Measurements from ENCODE around the gene USF3. TPM values are rescaled to one million over a fixed set of nuclear protein-coding genes. Genes with fewer than 3 reads are reported as not detected.
A peak's percentile ranks its signal among the peaks of the same experiment; 100 is the strongest.

USF3 gene
- total and polyA plus RNA-seq, 2 of the 4 experiments (the other 2 are of a cell fraction), result 3.0 to 5.2 TPM

DNA sequence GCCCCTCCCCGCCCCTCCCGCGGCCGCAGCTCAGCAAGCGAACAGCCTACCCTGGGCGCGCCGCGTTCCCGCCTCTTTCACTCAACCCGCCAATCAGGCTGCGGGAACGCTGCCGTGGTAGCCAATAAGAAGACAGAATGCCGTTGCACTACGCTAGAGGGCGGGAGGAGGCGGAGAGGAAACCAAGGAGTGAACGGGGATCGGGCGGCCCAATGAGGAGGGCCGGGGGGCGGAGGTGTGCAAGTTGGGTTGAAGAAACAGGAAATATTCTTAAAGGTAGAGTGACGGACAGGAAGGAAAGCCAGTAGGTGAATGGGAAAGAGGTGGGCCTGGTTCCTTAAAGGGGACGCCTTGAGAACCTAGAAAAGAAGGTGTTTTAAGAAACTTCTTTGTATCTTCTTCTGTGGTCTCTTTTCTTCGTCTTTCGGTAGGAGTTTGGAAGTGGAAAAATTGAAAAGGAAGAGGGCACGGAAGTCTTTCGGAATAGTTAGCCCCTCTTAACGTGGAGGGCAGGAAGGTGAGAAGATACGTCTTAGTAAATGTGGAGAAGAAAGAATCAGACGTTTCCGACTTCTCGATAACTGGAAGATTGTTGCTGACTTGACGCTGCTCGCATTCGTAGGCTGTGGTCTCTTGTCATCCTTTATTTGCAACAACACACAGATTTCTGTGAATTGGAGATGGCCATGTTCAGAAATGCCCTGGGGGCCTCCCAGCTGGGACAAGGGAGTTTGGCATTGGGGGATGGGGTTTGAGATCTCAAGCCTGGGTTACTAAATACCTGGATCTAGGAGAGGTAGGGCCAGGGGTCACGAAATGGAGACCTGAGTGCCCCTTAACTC lies 437 bp upstream of the USF3 start:
- dilution Hi-C loops (cut with HindIII; ENCODE audit: low sequenced_read_pairs, unreplicated experiment), result no loop called here
- Histone ChIP-seq H3K4ac (ENCODE audit: low read depth, low read length) (peak overlapping the region; percentile 99), H3K9me1 (ENCODE audit: insufficient read depth, low read length) (peaks cover 1% of the 10 kb centered on the region), H2BK20ac (ENCODE audit: low read depth, low read length) (peak overlapping the region; percentile 69; the same call in 1 of the 2 replicates), H4K20me1 (ENCODE audit: insufficient read depth, low read length) (no peaks in the 10 kb centered on the region), H3K14ac (replicated peaks; ENCODE audit: low read depth, low read length) (peak overlapping the region; percentile 100), H2AFZ (replicated peaks; ENCODE audit: low read length, poor library complexity) (peak overlapping the region; percentile 93), H3K9ac (ENCODE audit: low read depth, low read length) (peak overlapping the region; percentile 92), H2BK5ac (ENCODE audit: low read depth, low read length, poor library complexity, severe bottlenecking) (peak overlapping the region; percentile 98), H3K36me3 (ENCODE audit: control insufficient read depth, insufficient read depth, low read length) (no peaks in the 10 kb centered on the region), H2AK9ac (replicated peaks; ENCODE audit: low read depth, low read length, poor library complexity) (peak overlapping the region; percentile 94), H3K9me3 (ENCODE audit: control insufficient read depth, insufficient read depth, low read length) (no peaks in the 10 kb centered on the region), H3K4me1 (ENCODE audit: control insufficient read depth, insufficient read depth, low read length) (peaks cover 4% of the 10 kb centered on the region), H3K27me3 (ENCODE audit: control insufficient read depth, insufficient read depth, low read length) (no peaks in the 10 kb centered on the region), H3K4me2 (ENCODE audit: low read depth, low read length) (peak overlapping the region; percentile 95), H4K8ac (ENCODE audit: low read depth in 2 of 2, low read length in 2 of 2) (peak overlapping the region; percentile 90 to 99), H3K27ac (ENCODE audit: insufficient read depth, low read length) (peak overlapping the region; percentile 90), H2BK15ac (ENCODE audit: low read depth, low read length) (peak overlapping the region; percentile 95), H3K56ac (ENCODE audit: extremely low read depth, insufficient read depth, low read length) (peak overlapping the region; percentile 96), H3K79me1 (ENCODE audit: low read depth in 1 of 2, low read length in 2 of 2) (peaks cover 23 to 41% of the 10 kb centered on the region in 2 experiments), H3K4me3 (ENCODE audit: insufficient read depth, low read depth, low read length) (peak overlapping the region; percentile 95), H4K5ac (ENCODE audit: low read depth, low read length) (peak overlapping the region; percentile 94), H4K91ac (ENCODE audit: insufficient read depth, low read depth, low read length) (peak overlapping the region; percentile 95), H3K18ac (ENCODE audit: low read depth, low read length) (peak overlapping the region; percentile 77), H3K23ac (ENCODE audit: low read depth, low read length) (peak overlapping the region; percentile 99), H2AK5ac (ENCODE audit: low read depth, low read length) (peak overlapping the region; percentile 78; the same call in 1 of the 2 replicates), H2BK120ac (ENCODE audit: low read depth, low read length) (peak overlapping the region; percentile 96)
- ChIA-PET CTCF (no interaction called here), POLR2A (ENCODE audit: unreplicated experiment) (no interaction called here)
- in situ Hi-C loops (cut with MboI; ENCODE audit: low sequenced_read_pairs), result no loop called here
- no TSS peak for BruUV-seq (replicated peaks)
- DNase-seq, result peak; percentile 99
- peak; percentile 32; the same call in 1 of the 2 replicates for TF ChIP-seq FOS (IDR thresholded peaks at IDR 0.05; ENCODE audit: low read depth, low read length)
- TF ChIP-seq, protein P1, sequence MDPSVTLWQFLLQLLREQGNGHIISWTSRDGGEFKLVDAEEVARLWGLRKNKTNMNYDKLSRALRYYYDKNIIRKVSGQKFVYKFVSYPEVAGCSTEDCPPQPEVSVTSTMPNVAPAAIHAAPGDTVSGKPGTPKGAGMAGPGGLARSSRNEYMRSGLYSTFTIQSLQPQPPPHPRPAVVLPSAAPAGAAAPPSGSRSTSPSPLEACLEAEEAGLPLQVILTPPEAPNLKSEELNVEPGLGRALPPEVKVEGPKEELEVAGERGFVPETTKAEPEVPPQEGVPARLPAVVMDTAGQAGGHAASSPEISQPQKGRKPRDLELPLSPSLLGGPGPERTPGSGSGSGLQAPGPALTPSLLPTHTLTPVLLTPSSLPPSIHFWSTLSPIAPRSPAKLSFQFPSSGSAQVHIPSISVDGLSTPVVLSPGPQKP (IDR thresholded peaks at IDR 0.05; ENCODE audit: borderline replicate concordance, low read depth, low read length), result no peak
- TF ChIP-seq, protein P2, sequence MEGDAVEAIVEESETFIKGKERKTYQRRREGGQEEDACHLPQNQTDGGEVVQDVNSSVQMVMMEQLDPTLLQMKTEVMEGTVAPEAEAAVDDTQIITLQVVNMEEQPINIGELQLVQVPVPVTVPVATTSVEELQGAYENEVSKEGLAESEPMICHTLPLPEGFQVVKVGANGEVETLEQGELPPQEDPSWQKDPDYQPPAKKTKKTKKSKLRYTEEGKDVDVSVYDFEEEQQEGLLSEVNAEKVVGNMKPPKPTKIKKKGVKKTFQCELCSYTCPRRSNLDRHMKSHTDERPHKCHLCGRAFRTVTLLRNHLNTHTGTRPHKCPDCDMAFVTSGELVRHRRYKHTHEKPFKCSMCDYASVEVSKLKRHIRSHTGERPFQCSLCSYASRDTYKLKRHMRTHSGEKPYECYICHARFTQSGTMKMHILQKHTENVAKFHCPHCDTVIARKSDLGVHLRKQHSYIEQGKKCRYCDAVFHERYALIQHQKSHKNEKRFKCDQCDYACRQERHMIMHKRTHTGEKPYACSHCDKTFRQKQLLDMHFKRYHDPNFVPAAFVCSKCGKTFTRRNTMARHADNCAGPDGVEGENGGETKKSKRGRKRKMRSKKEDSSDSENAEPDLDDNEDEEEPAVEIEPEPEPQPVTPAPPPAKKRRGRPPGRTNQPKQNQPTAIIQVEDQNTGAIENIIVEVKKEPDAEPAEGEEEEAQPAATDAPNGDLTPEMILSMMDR (conservative IDR thresholded peaks at IDR 0.05; ENCODE audit: low read depth, low read length), result peak; percentile 35; the same call in 1 of the 2 replicates
- TF ChIP-seq MAZ (IDR thresholded peaks at IDR 0.05; ENCODE audit: borderline replicate concordance, low read depth, low read length), result peak; percentile 87; the same call in 1 of the 2 replicates
- TF ChIP-seq MAFK (IDR thresholded peaks at IDR 0.05; ENCODE audit: low read depth, low read length), result peak; percentile 5; the same call in 1 of the 2 replicates
- no peak for TF ChIP-seq BHLHE40 (IDR thresholded peaks at IDR 0.05; ENCODE audit: low read depth, low read length)
- no peak for TF ChIP-seq RCOR1 (IDR thresholded peaks at IDR 0.05; ENCODE audit: insufficient replicate concordance, low read length)
- no peak for TF ChIP-seq NFE2L2 (IDR thresholded peaks at IDR 0.05; ENCODE audit: low read depth, low read length)
- TF ChIP-seq CEBPB (IDR thresholded peaks at IDR 0.05; ENCODE audit: low read depth, low read length), result 0 out of 2 replicates have a peak, but pooled peaks have one; percentile 1
- no peak for TF ChIP-seq CHD1 (IDR thresholded peaks at IDR 0.05; ENCODE audit: low read depth, low read length)
- 0 out of 2 replicates have a peak, but pooled peaks have one; percentile 38 for TF ChIP-seq RFX5 (IDR thresholded peaks at IDR 0.05; ENCODE audit: low read depth, low read length)
- ATAC-seq (ENCODE audit: low read depth), result peak; percentile 93
- WGBS, 2 experiments (ENCODE audit: extremely low coverage in 2 of 2, insufficient read length in 1 of 2), result 0% methylated on average over 5 of the region's 38 CpGs; no CpG with 5 or more reads in 1 of the 2 experiments
- intact Hi-C loops (cut with micrococcal nuclease), result no loop called here
